Measurements from ENCODE around the gene PNKP. TPM values are rescaled to one million over a fixed set of nuclear protein-coding genes. Genes with fewer than 3 reads are reported as not detected.

PNKP gene
- total RNA-seq, 2 donors from 2014 or later = 55.8 to 78.7 TPM

GRCh38 chr19:49877879-49878743 is 10.7 kb upstream of the PNKP start:
- peaks cover 29% of the 10 kb centered on the region for H3K36me3 ChIP-seq
- H3K4me3 ChIP-seq = peak overlapping the region; percentile 90
- H3K9me3 ChIP-seq = no peaks in the 10 kb centered on the region
- TF ChIP-seq CTCF (IDR thresholded peaks at IDR 0.05) = no peak
- no peaks in the 10 kb centered on the region for H3K27me3 ChIP-seq (replicated peaks; ENCODE audit: insufficient read depth)
- peaks cover 9 to 30% of the 10 kb centered on the region in 2 donors for H3K4me1 ChIP-seq (ENCODE audit: control insufficient read depth in 1 of 2, low read depth in 2 of 2)
- DNase-seq (ENCODE audit: low spot score) (peak; percentile 96), ATAC-seq (ENCODE audit: insufficient number of reproducible peaks, low FRiP score, low read depth) (peak; percentile 63)
- H3K27ac ChIP-seq = peak overlapping the region; percentile 97 to 99

- Histone ChIP-seq H3K27ac (peak within 1 kb of the TSS; percentile 97 to 99), H3K4me1 (ENCODE audit: control insufficient read depth in 1 of 2, low read depth in 2 of 2) (peaks cover 9 to 30% of the 10 kb centered on the region in 2 donors), H3K4me3 (peak within 1 kb of the TSS; percentile 90), H3K36me3 (peaks cover 20% of the 10 kb centered on the region), H3K27me3 (replicated peaks; ENCODE audit: insufficient read depth) (no peaks in the 10 kb centered on the region), H3K9me3 (no peaks in the 10 kb centered on the region)
- ATAC-seq (ENCODE audit: insufficient number of reproducible peaks, low FRiP score, low read depth) = peak; percentile 89
- DNase-seq (ENCODE audit: low spot score) = peak; percentile 98
- no peak for TF ChIP-seq CTCF (IDR thresholded peaks at IDR 0.05)
Observed at GRCh38 chr19:49877020-49877878, 9.9 kb upstream of the PNKP start, which contains the start of the genes AKT1S1 and TBC1D17. Gene AKT1S1, minus strand, starts transcription at chr19:49877355. Its CDS starts 4,060 bp downstream, at chr19:49873295. Gene TBC1D17, plus strand, starts transcription at chr19:49877702. Its CDS starts 22 bp downstream, at chr19:49877724.

GRCh38 chr19:49876422-49877019 is 9.1 kb upstream of the PNKP start:
- Histone ChIP-seq H3K9me3 (no peaks in the 10 kb centered on the region), H3K36me3 (peaks cover 14% of the 10 kb centered on the region), H3K4me3 (peak overlapping the region; percentile 90), H3K27ac (peak overlapping the region; percentile 97 to 99), H3K4me1 (ENCODE audit: control insufficient read depth in 1 of 2, low read depth in 2 of 2) (peaks cover 9 to 30% of the 10 kb centered on the region in 2 donors), H3K27me3 (replicated peaks; ENCODE audit: insufficient read depth) (no peaks in the 10 kb centered on the region)
- no peak for TF ChIP-seq CTCF (IDR thresholded peaks at IDR 0.05)
- DNase-seq (ENCODE audit: low spot score) (peak; percentile 93), ATAC-seq (ENCODE audit: insufficient number of reproducible peaks, low FRiP score, low read depth) (peak; percentile 68)

- Histone ChIP-seq H3K4me3 (peak overlapping the region; percentile 90), H3K36me3 (peaks cover 8% of the 10 kb centered on the region), H3K9me3 (no peaks in the 10 kb centered on the region), H3K27ac (peak overlapping the region; percentile 97 to 99), H3K4me1 (ENCODE audit: control insufficient read depth in 1 of 2, low read depth in 2 of 2) (peaks cover 9 to 30% of the 10 kb centered on the region in 2 donors), H3K27me3 (replicated peaks; ENCODE audit: insufficient read depth) (no peaks in the 10 kb centered on the region)
- no peak for DNase-seq (ENCODE audit: low spot score)
- no peak for ATAC-seq (ENCODE audit: insufficient number of reproducible peaks, low FRiP score, low read depth)
- no peak for TF ChIP-seq CTCF (IDR thresholded peaks at IDR 0.05)
Observed at GRCh38 chr19:49875857-49876421, 8.6 kb upstream of the PNKP start.
